Parietal lobe (tissue), 1 donor: ENCODE data around the gene NDUFAB1. TPM values are rescaled to one million over a fixed set of nuclear protein-coding genes. Genes with fewer than 3 reads are reported as not detected.

Source experiments
- total RNA-seq: library from RNA; depleted of rRNA; stranded (reverse); fragments of >200 nt; gene quantifications from one replicate; pipeline ENCODE4 v1.2.3, GENCODE V29; 2014

NDUFAB1 gene
- total RNA-seq = 57.6 TPM

GRCh38 chr16:23595951-23596720 lies at the start of gene NDUFAB1:
NDUFAB1 (minus strand) TSS chr16:23596316; CDS start chr16:23596290, 26 bp downstream.

GRCh38 chr16:23640931-23641765 lies 45.0 kb upstream of the NDUFAB1 start, which contains the start of the genes DCTN5 and PALB2:
DCTN5 (plus strand) TSS chr16:23641466; CDS start chr16:23641543, 77 bp downstream.
PALB2 (minus strand) TSS chr16:23641310; CDS start chr16:23641157, 153 bp downstream.

GRCh38 chr16:23556881-23557778 lies 39.0 kb downstream of the NDUFAB1 start, which contains the start of the genes EARS2 and UBFD1:
EARS2 (minus strand) TSS chr16:23557350; CDS start chr16:23557343, 7 bp downstream.
UBFD1 (plus strand) TSS chr16:23557727; CDS start chr16:23557743, 16 bp downstream.

Other genes starting within 250 kb of the NDUFAB1 start
- 28.2 TPM for gene COG7, start 143.1 kb downstream of the NDUFAB1 start, total RNA-seq
- gene GGA2, start 85.8 kb downstream of the NDUFAB1 start, total RNA-seq = 58.2 TPM
- 50.4 TPM for gene EARS2, start 39.0 kb downstream of the NDUFAB1 start, total RNA-seq
- 63.5 TPM for gene UBFD1, start 38.6 kb downstream of the NDUFAB1 start, total RNA-seq
- gene PALB2, start 45.0 kb upstream of the NDUFAB1 start, total RNA-seq = 15.0 TPM
- gene DCTN5, start 45.1 kb upstream of the NDUFAB1 start, total RNA-seq = 93.0 TPM
- 5.9 TPM for gene PLK1, start 82.6 kb upstream of the NDUFAB1 start, total RNA-seq
- not detected for gene ERN2, start 116.9 kb upstream of the NDUFAB1 start, total RNA-seq
- 0.31 TPM for gene CHP2, start 158.7 kb upstream of the NDUFAB1 start, total RNA-seq
- gene PRKCB, start 239.7 kb upstream of the NDUFAB1 start, total RNA-seq = 81.4 TPM